Activated T-cell treated with anti-CD3 and anti-CD28 coated beads, Interleukin-2, amount 50 U/mL, for 4 hours (primary cell): ENCODE measurements around the gene ZNF148. TPM values are rescaled to one million over a fixed set of nuclear protein-coding genes. Genes with fewer than 3 reads are reported as not detected.

Experiments used
- ATAC-seq, 2 donors: fragments of 200-7000 bp; cut with Tn5 transposase; one replicate each; pipeline ENCODE4 v1.10.0; 2021
- DNase-seq: peaks from one replicate; pipeline ENCODE4 v3.0.0-alpha.2; 2020
- H3K27me3 Mint-ChIP-seq: one replicate; pipeline ENCODE4 v1.8.0; 2021; ENCODE audit warnings: low read depth, mixed read lengths
- H3K36me3 Mint-ChIP-seq: one replicate; pipeline ENCODE4 v1.8.0; 2022; ENCODE audit warnings: mixed read lengths; ENCODE audit not compliant: insufficient read depth
- H3K4me1 Mint-ChIP-seq: one replicate; pipeline ENCODE4 v1.8.0; 2021; ENCODE audit warnings: low read depth, mixed read lengths
- H3K4me3 Mint-ChIP-seq: one replicate; pipeline ENCODE4 v1.8.0; 2021; ENCODE audit warnings: mild to moderate bottlenecking, moderate library complexity, mixed read lengths
- H3K9me3 Mint-ChIP-seq: one replicate; pipeline ENCODE4 v1.8.0; 2021; ENCODE audit warnings: mixed read lengths
- total RNA-seq, 3 donors: library from RNA; stranded (reverse); gene quantifications; one replicate each; pipeline ENCODE4 v1.2.1, GENCODE V29; 2021

ZNF148 gene
- total RNA-seq, 3 donors from 2014 or later = 28.9 to 31.1 (median 29.6) TPM

GRCh38 chr3:125229168-125229567 is 146.0 kb downstream of the ZNF148 start:
- Mint-ChIP-seq H3K36me3 (peaks cover 23% of the 10 kb centered on the region), H3K27me3 (no peaks in the 10 kb centered on the region), H3K4me1 (peaks cover 10% of the 10 kb centered on the region), H3K9me3 (no peaks in the 10 kb centered on the region), H3K4me3 (no peak overlapping the region)
- ATAC-seq (no peak), DNase-seq (no peak)

GRCh38 chr3:125221831-125222230 is 153.3 kb downstream of the ZNF148 start:
- no peak overlapping the region for H3K4me3 Mint-ChIP-seq
- H3K36me3 Mint-ChIP-seq = peaks cover under 1% of the 10 kb centered on the region
- no peaks in the 10 kb centered on the region for H3K9me3 Mint-ChIP-seq
- DNase-seq (no peak), ATAC-seq (no peak)
- no peaks in the 10 kb centered on the region for H3K27me3 Mint-ChIP-seq
- H3K4me1 Mint-ChIP-seq = peaks cover 2% of the 10 kb centered on the region

GRCh38 chr3:125220727-125221429 is 154.2 kb downstream of the ZNF148 start:
- H3K4me1 Mint-ChIP-seq = peaks cover 2% of the 10 kb centered on the region
- H3K27me3 Mint-ChIP-seq = no peaks in the 10 kb centered on the region
- ATAC-seq (no peak), DNase-seq (no peak)
- H3K4me3 Mint-ChIP-seq = no peak overlapping the region
- no peaks in the 10 kb centered on the region for H3K36me3 Mint-ChIP-seq
- H3K9me3 Mint-ChIP-seq = no peaks in the 10 kb centered on the region

- DNase-seq (no peak), ATAC-seq (no peak)
- Mint-ChIP-seq H3K36me3 (no peaks in the 10 kb centered on the region), H3K4me3 (no peak overlapping the region), H3K27me3 (no peaks in the 10 kb centered on the region), H3K9me3 (no peaks in the 10 kb centered on the region), H3K4me1 (peaks cover 2% of the 10 kb centered on the region)
Measured at GRCh38 chr3:125220183-125220582, 154.9 kb downstream of the ZNF148 start.

GRCh38 chr3:125219261-125219701 is 155.8 kb downstream of the ZNF148 start:
- ATAC-seq = no peak
- H3K4me1 Mint-ChIP-seq = peaks cover 10% of the 10 kb centered on the region
- H3K27me3 Mint-ChIP-seq = peaks cover 6% of the 10 kb centered on the region

GRCh38 chr3:125214738-125215137 is 160.4 kb downstream of the ZNF148 start:
- DNase-seq (no peak), ATAC-seq (peak; percentile 65 to 80)
- peaks cover 44% of the 10 kb centered on the region for H3K27me3 Mint-ChIP-seq
- H3K4me1 Mint-ChIP-seq = peaks cover 10% of the 10 kb centered on the region
- H3K9me3 Mint-ChIP-seq = no peaks in the 10 kb centered on the region
- H3K36me3 Mint-ChIP-seq = no peaks in the 10 kb centered on the region
- H3K4me3 Mint-ChIP-seq = no peak overlapping the region

More at GRCh38 chr3:125219261-125219701, 155.8 kb downstream of the ZNF148 start:
- no peak for DNase-seq
- Mint-ChIP-seq H3K4me3 (no peak overlapping the region), H3K36me3 (no peaks in the 10 kb centered on the region), H3K9me3 (no peaks in the 10 kb centered on the region)

GRCh38 chr3:125213946-125214542 is 161.1 kb downstream of the ZNF148 start:
- no peaks in the 10 kb centered on the region for H3K36me3 Mint-ChIP-seq
- no peak for DNase-seq
- H3K27me3 Mint-ChIP-seq = peaks cover 51% of the 10 kb centered on the region
- no peak for ATAC-seq
- no peaks in the 10 kb centered on the region for H3K9me3 Mint-ChIP-seq
- H3K4me1 Mint-ChIP-seq = peaks cover 12% of the 10 kb centered on the region
- no peak overlapping the region for H3K4me3 Mint-ChIP-seq

GRCh38 chr3:125213364-125213755 is 161.8 kb downstream of the ZNF148 start:
- Mint-ChIP-seq H3K36me3 (no peaks in the 10 kb centered on the region), H3K4me1 (peaks cover 12% of the 10 kb centered on the region), H3K4me3 (no peak overlapping the region), H3K27me3 (peaks cover 54% of the 10 kb centered on the region), H3K9me3 (no peaks in the 10 kb centered on the region)
- no peak for DNase-seq
- no peak for ATAC-seq

- Mint-ChIP-seq H3K4me3 (peak within 1 kb of the TSS; percentile 43), H3K9me3 (no peaks in the 10 kb centered on the region), H3K36me3 (no peaks in the 10 kb centered on the region), H3K27me3 (peaks cover 54% of the 10 kb centered on the region), H3K4me1 (peaks cover 12% of the 10 kb centered on the region)
- ATAC-seq (peak; percentile 42 to 49), DNase-seq (no peak)
Measured at GRCh38 chr3:125212509-125213363, 162.4 kb downstream of the ZNF148 start, which contains the start of gene SLC12A8. Gene SLC12A8 (minus strand): TSS chr3:125212748. CDS start chr3:125211349, 1,399 bp downstream.

- H3K27me3 Mint-ChIP-seq = peaks cover 58% of the 10 kb centered on the region
- H3K9me3 Mint-ChIP-seq = no peaks in the 10 kb centered on the region
- DNase-seq (no peak), ATAC-seq (peak; percentile 23 to 27)
- peaks cover 12% of the 10 kb centered on the region for H3K4me1 Mint-ChIP-seq
- H3K36me3 Mint-ChIP-seq = no peaks in the 10 kb centered on the region
- peak overlapping the region; percentile 43 for H3K4me3 Mint-ChIP-seq
Measured at GRCh38 chr3:125212091-125212508, 163.0 kb downstream of the ZNF148 start.

- Mint-ChIP-seq H3K36me3 (no peaks in the 10 kb centered on the region), H3K27me3 (peaks cover 61% of the 10 kb centered on the region), H3K9me3 (no peaks in the 10 kb centered on the region), H3K4me3 (peak overlapping the region; percentile 43), H3K4me1 (peaks cover 12% of the 10 kb centered on the region)
- no peak for ATAC-seq
- DNase-seq = no peak
Measured at GRCh38 chr3:125211523-125212090, 163.5 kb downstream of the ZNF148 start.

GRCh38 chr3:125207949-125208568 is 167.1 kb downstream of the ZNF148 start:
- Mint-ChIP-seq H3K27me3 (peaks cover 44% of the 10 kb centered on the region), H3K4me1 (peaks cover 3% of the 10 kb centered on the region), H3K9me3 (no peaks in the 10 kb centered on the region), H3K36me3 (no peaks in the 10 kb centered on the region), H3K4me3 (no peak overlapping the region)
- no peak for DNase-seq
- no peak for ATAC-seq

- Mint-ChIP-seq H3K27me3 (peaks cover 41% of the 10 kb centered on the region), H3K4me1 (peaks cover 3% of the 10 kb centered on the region), H3K4me3 (no peak overlapping the region), H3K36me3 (no peaks in the 10 kb centered on the region), H3K9me3 (no peaks in the 10 kb centered on the region)
- DNase-seq (no peak), ATAC-seq (no peak)
Measured at GRCh38 chr3:125207507-125207906, 167.6 kb downstream of the ZNF148 start.

- Mint-ChIP-seq H3K9me3 (no peaks in the 10 kb centered on the region), H3K27me3 (peaks cover 41% of the 10 kb centered on the region), H3K36me3 (no peaks in the 10 kb centered on the region), H3K4me3 (no peak overlapping the region), H3K4me1 (peaks cover 3% of the 10 kb centered on the region)
- ATAC-seq (no peak), DNase-seq (no peak)
Measured at GRCh38 chr3:125206934-125207333, 168.2 kb downstream of the ZNF148 start.
